PC-9 (cell line): ENCODE measurements around the gene ARPC4. TPM values are rescaled to one million over a fixed set of nuclear protein-coding genes. Genes with fewer than 3 reads are reported as not detected.

Experiments
- BruUV-seq: library from RNA; stranded (reverse); fragments of 400-500 nt; replicated peaks from 2 replicates; lab custom pipeline; 2021; lab: Mats Ljungman, UMichigan
- CTCF ChIA-PET: fragments of 300-600 bp; sonication (Branson Sonifier 250); formaldehyde crosslinking; loops from one replicate; lab custom pipeline; 2022; ENCODE audit warnings: antibody characterized with exemption; lab: Charles Lee
- POLR2A ChIA-PET: fragments of 300-600 bp; sonication (Branson Sonifier 250); formaldehyde crosslinking; loops from one replicate; lab custom pipeline; 2022; ENCODE audit warnings: antibody characterized with exemption; ENCODE audit not compliant: unreplicated experiment; lab: Charles Lee
- DNase-seq, 2 experiments: peaks; one replicate each; pipeline versions ENCODE4 v3.0.0 to v3.0.0-alpha.2; 2015 to 2022; ENCODE audit warnings: mixed read lengths in 1 of 2
- H2AFZ ChIP-seq: fragments of 200-600 bp; sonication (generic); 2 replicates; pipeline ENCODE4 v1.8.1; 2017; ENCODE audit warnings: antibody characterized with exemption
- H3F3A ChIP-seq: fragments of 200-600 bp; sonication (generic); 2 replicates; pipeline ENCODE4 v1.8.1; 2017; ENCODE audit warnings: antibody characterized with exemption, mild to moderate bottlenecking, low read depth; ENCODE audit not compliant: insufficient read depth
- H3K27ac ChIP-seq: fragments of 200-600 bp; sonication (generic); 2 replicates; pipeline ENCODE4 v1.6.1; 2016; ENCODE audit warnings: mixed run types
- H3K27me3 ChIP-seq: fragments of 200-600 bp; sonication (generic); 2 replicates; pipeline ENCODE4 v1.6.1; 2016; ENCODE audit warnings: low read depth, mixed run types; ENCODE audit not compliant: insufficient read depth
- H3K36me3 ChIP-seq: fragments of 200-600 bp; sonication (generic); 2 replicates; pipeline ENCODE4 v1.6.1; 2016; ENCODE audit warnings: low read depth, mixed run types
- H3K4me1 ChIP-seq: fragments of 200-600 bp; sonication (generic); replicated peaks from 2 replicates; pipeline ENCODE4 v1.6.1; 2016; ENCODE audit warnings: mixed run types; ENCODE audit not compliant: insufficient read depth
- H3K4me2 ChIP-seq: fragments of 200-600 bp; sonication (generic); 2 replicates; pipeline ENCODE4 v1.6.1; 2017; ENCODE audit warnings: mixed run types
- H3K4me3 ChIP-seq: fragments of 200-600 bp; sonication (generic); 2 replicates; pipeline ENCODE4 v1.6.1; 2016; ENCODE audit warnings: mixed run types
- H3K79me2 ChIP-seq: fragments of 200-600 bp; sonication (generic); 2 replicates; pipeline ENCODE4 v1.6.1; 2017; ENCODE audit warnings: low read depth, mixed run types
- H3K9me2 ChIP-seq: fragments of 200-600 bp; sonication (generic); 2 replicates; pipeline ENCODE4 v1.8.1; 2017; ENCODE audit warnings: mild to moderate bottlenecking; ENCODE audit not compliant: insufficient read depth
- H3K9me3 ChIP-seq: fragments of 200-600 bp; sonication (generic); 2 replicates; pipeline ENCODE4 v1.8.1; 2016; ENCODE audit warnings: low read depth; ENCODE audit not compliant: insufficient read depth
- H4K20me1 ChIP-seq: fragments of 200-600 bp; sonication (generic); 2 replicates; pipeline ENCODE4 v1.8.1; 2017; ENCODE audit not compliant: insufficient read depth
- intact Hi-C: fragments of 100-400 bp; cut with micrococcal nuclease; formaldehyde crosslinking; loops from one replicate; pipeline ENCODE4 v1.10.0; 2022; ENCODE audit not compliant: unreplicated experiment
- total RNA-seq: library from RNA; stranded (reverse); gene quantifications from 2 replicates; pipeline ENCODE4 v1.2.3, GENCODE V29; 2021
- TF ChIP-seq, protein P1 (sequence below): fragments of 200-600 bp; sonication (generic); conservative IDR thresholded peaks from 2 replicates; pipeline ENCODE4 v1.6.1; 2017; ENCODE audit warnings: mixed run types, antibody characterized with exemption, mild to moderate bottlenecking, moderate library complexity

The ARPC4 gene
- total RNA-seq, 1 experiment from 2014 or later = 127 TPM

DNA sequence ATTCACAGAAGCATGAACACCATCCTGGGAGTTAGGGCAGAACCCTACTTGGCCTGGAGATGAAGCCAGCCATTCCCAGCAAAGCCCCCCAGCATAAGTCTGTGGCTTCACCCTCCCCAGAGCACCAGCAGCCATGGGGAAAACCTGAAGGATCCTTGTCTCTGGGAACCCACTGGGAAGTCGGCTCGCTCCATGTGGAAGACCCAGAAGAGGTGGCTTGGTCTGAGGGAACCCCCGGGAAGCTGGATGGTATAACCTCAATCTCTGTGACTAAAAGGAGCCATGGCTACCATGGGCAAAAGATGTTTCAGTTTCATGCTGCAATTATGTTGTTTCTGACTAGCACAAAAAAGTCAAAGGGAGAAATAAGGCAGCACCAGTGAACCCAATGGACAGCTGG is 62.7 kb downstream of the ARPC4 start:
- H3F3A ChIP-seq = no peaks in the 10 kb centered on the region
- ChIA-PET CTCF (interaction anchor here (0.7 kb wide), 1 partner anchor 10 kb away, joined by 8 read pairs; no protein-coding TSS in a partner anchor), POLR2A (no interaction called here)
- H3K4me3 ChIP-seq = no peak overlapping the region
- H3K4me1 ChIP-seq = 0 out of 2 replicates have a peak, but pooled peaks cover 8% of the 10 kb centered on the region
- no peaks in the 10 kb centered on the region for H4K20me1 ChIP-seq
- intact Hi-C loops = no loop called here
- BruUV-seq = no TSS peak
- H3K27ac ChIP-seq = no peak overlapping the region
- no peak overlapping the region for H2AFZ ChIP-seq
- no peaks in the 10 kb centered on the region for H3K9me2 ChIP-seq
- H3K9me3 ChIP-seq = no peaks in the 10 kb centered on the region
- TF ChIP-seq, protein P1, sequence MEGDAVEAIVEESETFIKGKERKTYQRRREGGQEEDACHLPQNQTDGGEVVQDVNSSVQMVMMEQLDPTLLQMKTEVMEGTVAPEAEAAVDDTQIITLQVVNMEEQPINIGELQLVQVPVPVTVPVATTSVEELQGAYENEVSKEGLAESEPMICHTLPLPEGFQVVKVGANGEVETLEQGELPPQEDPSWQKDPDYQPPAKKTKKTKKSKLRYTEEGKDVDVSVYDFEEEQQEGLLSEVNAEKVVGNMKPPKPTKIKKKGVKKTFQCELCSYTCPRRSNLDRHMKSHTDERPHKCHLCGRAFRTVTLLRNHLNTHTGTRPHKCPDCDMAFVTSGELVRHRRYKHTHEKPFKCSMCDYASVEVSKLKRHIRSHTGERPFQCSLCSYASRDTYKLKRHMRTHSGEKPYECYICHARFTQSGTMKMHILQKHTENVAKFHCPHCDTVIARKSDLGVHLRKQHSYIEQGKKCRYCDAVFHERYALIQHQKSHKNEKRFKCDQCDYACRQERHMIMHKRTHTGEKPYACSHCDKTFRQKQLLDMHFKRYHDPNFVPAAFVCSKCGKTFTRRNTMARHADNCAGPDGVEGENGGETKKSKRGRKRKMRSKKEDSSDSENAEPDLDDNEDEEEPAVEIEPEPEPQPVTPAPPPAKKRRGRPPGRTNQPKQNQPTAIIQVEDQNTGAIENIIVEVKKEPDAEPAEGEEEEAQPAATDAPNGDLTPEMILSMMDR = no peak
- H3K36me3 ChIP-seq = no peaks in the 10 kb centered on the region
- no peak for DNase-seq
- H3K4me2 ChIP-seq = no peak overlapping the region
- no peaks in the 10 kb centered on the region for H3K27me3 ChIP-seq
- H3K79me2 ChIP-seq = no peaks in the 10 kb centered on the region

Other genes with a start within 250 kb of the ARPC4 start
- gene LHFPL4, start 239.3 kb upstream of the ARPC4 start, total RNA-seq = not detected in 2 replicates
- 39.4 and 42.1 TPM in 2 replicates for gene MTMR14, start 143.6 kb upstream of the ARPC4 start, total RNA-seq
- gene CPNE9, start 89.2 kb upstream of the ARPC4 start, total RNA-seq = not detected in 2 replicates
- 15.9 and 18.3 TPM in 2 replicates for gene BRPF1, start 61.3 kb upstream of the ARPC4 start, total RNA-seq
- gene OGG1, start 43.1 kb upstream of the ARPC4 start, total RNA-seq = 22.1 and 24.3 TPM in 2 replicates
- 2.0 and 3.1 TPM in 2 replicates for gene CAMK1, start 23.1 kb upstream of the ARPC4 start, total RNA-seq
- 72.4 and 99.1 TPM in 2 replicates for gene TADA3, start 609 bp upstream of the ARPC4 start, total RNA-seq
- gene TTLL3, start 17.2 kb downstream of the ARPC4 start, total RNA-seq = 21.7 and 35.8 TPM in 2 replicates
- 53.2 and 57.7 TPM in 2 replicates for gene RPUSD3, start 50.9 kb downstream of the ARPC4 start, total RNA-seq
- 0.37 TPM in 1 of 2 replicates, not detected in the other for gene CIDEC, start 87.2 kb downstream of the ARPC4 start, total RNA-seq
- 46.7 and 52.4 TPM in 2 replicates for gene JAGN1, start 97.5 kb downstream of the ARPC4 start, total RNA-seq
- gene IL17RE, start 109.8 kb downstream of the ARPC4 start, total RNA-seq = 22.7 and 23.8 TPM in 2 replicates
- 45.0 and 54.6 TPM in 2 replicates for gene IL17RC, start 124.0 kb downstream of the ARPC4 start, total RNA-seq
- 30.7 TPM in 2 replicates for gene CRELD1, start 140.8 kb downstream of the ARPC4 start, total RNA-seq
- 0.90 and 0.93 TPM in 2 replicates for gene PRRT3, start 159.3 kb downstream of the ARPC4 start, total RNA-seq
- 36.1 and 57.5 TPM in 2 replicates for gene EMC3, start 193.8 kb downstream of the ARPC4 start, total RNA-seq
- 35.7 and 52.2 TPM in 2 replicates for gene FANCD2, start 233.4 kb downstream of the ARPC4 start, total RNA-seq